Stimulated activated CD4-positive, alpha-beta T cell treated with anti-CD3 and anti-CD28 coated beads, Interleukin-2, amount 100 ng/mL, for 24 hours (primary cell): ENCODE data around the gene RHOB.
"Not testable (repeated sequence)": the region's sequence is repeated elsewhere in the genome, so short reads cannot be mapped to it uniquely, and the experiment has no call there.

Experiments
- DNase-seq, 2 donors: peaks; one replicate each; pipeline ENCODE4 v3.0.0-alpha.2; 2020

The RHOB gene

GRCh38 chr2:20423359-20423758, 23.5 kb upstream of the RHOB start:
- DNase-seq = no peak

- no peak for DNase-seq
Observed at GRCh38 chr2:20423847-20424246, 23.0 kb upstream of the RHOB start.

GRCh38 chr2:20424300-20425290, 22.3 kb upstream of the RHOB start:
- no peak for DNase-seq

- no peak for DNase-seq
Observed at GRCh38 chr2:20425371-20425881, 21.4 kb upstream of the RHOB start.

- no peak for DNase-seq
Observed at GRCh38 chr2:20425884-20426283, 21.0 kb upstream of the RHOB start.

- DNase-seq = no peak
Observed at GRCh38 chr2:20427931-20428526, 18.8 kb upstream of the RHOB start.

GRCh38 chr2:20428717-20429490, 18.0 kb upstream of the RHOB start:
- DNase-seq = no peak

GRCh38 chr2:20429528-20429927, 17.3 kb upstream of the RHOB start:
- DNase-seq = no peak

GRCh38 chr2:20430035-20430434, 16.8 kb upstream of the RHOB start:
- no peak for DNase-seq

- DNase-seq = no peak
Observed at GRCh38 chr2:20430461-20431300, 16.2 kb upstream of the RHOB start.

GRCh38 chr2:20431301-20431698, 15.6 kb upstream of the RHOB start:
- no peak for DNase-seq

- no peak for DNase-seq
Observed at GRCh38 chr2:20431772-20432171, 15.1 kb upstream of the RHOB start.

- DNase-seq = no peak
Observed at GRCh38 chr2:20432714-20433113, 14.2 kb upstream of the RHOB start.

GRCh38 chr2:20433249-20433648, 13.6 kb upstream of the RHOB start:
- DNase-seq = no peak

- no peak for DNase-seq
Observed at GRCh38 chr2:20433946-20434553, 12.8 kb upstream of the RHOB start.

- DNase-seq = no peak
Observed at GRCh38 chr2:20434588-20435294, 12.1 kb upstream of the RHOB start.

- not testable (repeated sequence) for DNase-seq
Observed at GRCh38 chr2:20435456-20435855, 11.4 kb upstream of the RHOB start.

- DNase-seq = no peak
Observed at GRCh38 chr2:20436716-20437470, 10.0 kb upstream of the RHOB start.

- no peak for DNase-seq
Observed at GRCh38 chr2:20438334-20439192, 8.3 kb upstream of the RHOB start.

GRCh38 chr2:20439193-20439475, 7.7 kb upstream of the RHOB start:
- no peak for DNase-seq
